SK-N-SH treated with all-trans-retinoic acid at 6 μM for 48 hours (cell line): Measurements from ENCODE around the gene SNX32.

Experiments
- ARNTL ChIP-seq: fragments of 450-650 bp; formaldehyde crosslinking; IDR thresholded peaks from 2 replicates; pipeline ENCODE4 v1.5.0; 2020; ENCODE audit warnings: low read depth, mild to moderate bottlenecking, moderate library complexity, borderline replicate concordance
- OSR1 ChIP-seq: fragments of 250-450 bp; sonication (Bioruptor Pico); IDR thresholded peaks from 2 replicates; pipeline ENCODE4 v1.8.0; 2022; ENCODE audit warnings: moderate library complexity, mild to moderate bottlenecking, inconsistent platforms
- PATZ1 ChIP-seq: fragments of 250-450 bp; sonication (Bioruptor Pico); IDR thresholded peaks from 2 replicates; pipeline ENCODE4 v1.8.0; 2020; ENCODE audit warnings: mild to moderate bottlenecking, moderate library complexity, borderline replicate concordance
- RARB ChIP-seq: fragments of 250-450 bp; sonication (Bioruptor Pico); IDR thresholded peaks from 2 replicates; pipeline ENCODE4 v1.8.0; 2021; ENCODE audit warnings: mild to moderate bottlenecking, moderate library complexity
- ZFP3 ChIP-seq: fragments of 250-450 bp; sonication (Bioruptor Pico); IDR thresholded peaks from 2 replicates; pipeline ENCODE4 v1.5.0; 2020; ENCODE audit warnings: mild to moderate bottlenecking, moderate library complexity
- ZNF70 ChIP-seq: fragments of 450-650 bp; formaldehyde crosslinking; IDR thresholded peaks from 2 replicates; pipeline ENCODE4 v1.5.0; 2020; ENCODE audit warnings: mild to moderate bottlenecking, moderate library complexity
- ZNF8 ChIP-seq: fragments of 450-650 bp; formaldehyde crosslinking; IDR thresholded peaks from 2 replicates; pipeline ENCODE4 v1.5.0; 2020; ENCODE audit warnings: mild to moderate bottlenecking, moderate library complexity
- TF ChIP-seq, protein P1 (sequence below): fragments of 250-450 bp; sonication (Bioruptor Pico); IDR thresholded peaks from 2 replicates; pipeline ENCODE4 v1.5.1; 2020; ENCODE audit warnings: low read depth, mild to moderate bottlenecking, moderate library complexity

DNA sequence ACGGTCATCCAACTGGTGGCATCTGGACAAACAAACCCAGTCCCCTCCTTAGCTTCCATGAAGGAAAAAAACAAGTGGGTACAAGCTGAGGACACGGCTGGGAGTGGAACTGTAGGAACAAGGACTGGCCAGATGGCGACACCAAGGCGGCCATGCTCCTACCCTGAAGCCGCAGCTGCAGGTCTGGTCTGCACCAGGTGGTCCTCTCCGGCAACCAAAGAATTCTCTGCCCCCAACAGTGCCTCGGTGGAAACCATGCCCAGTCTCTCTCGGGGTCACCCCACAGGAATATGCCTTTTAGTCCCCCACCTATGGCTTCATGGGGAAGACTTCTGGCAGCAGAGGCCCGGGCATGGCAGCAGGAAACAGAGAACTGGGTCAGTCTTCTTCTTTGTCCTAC is 24.3 kb upstream of the SNX32 start:
- TF ChIP-seq PATZ1 (CRISPR knock-in tag) (no peak), ARNTL (no peak), ZFP3 (no peak), RARB (no peak), OSR1 (CRISPR knock-in tag) (no peak), ZNF70 (CRISPR knock-in tag) (no peak), ZNF8 (CRISPR knock-in tag) (no peak)
- TF ChIP-seq, protein P1, sequence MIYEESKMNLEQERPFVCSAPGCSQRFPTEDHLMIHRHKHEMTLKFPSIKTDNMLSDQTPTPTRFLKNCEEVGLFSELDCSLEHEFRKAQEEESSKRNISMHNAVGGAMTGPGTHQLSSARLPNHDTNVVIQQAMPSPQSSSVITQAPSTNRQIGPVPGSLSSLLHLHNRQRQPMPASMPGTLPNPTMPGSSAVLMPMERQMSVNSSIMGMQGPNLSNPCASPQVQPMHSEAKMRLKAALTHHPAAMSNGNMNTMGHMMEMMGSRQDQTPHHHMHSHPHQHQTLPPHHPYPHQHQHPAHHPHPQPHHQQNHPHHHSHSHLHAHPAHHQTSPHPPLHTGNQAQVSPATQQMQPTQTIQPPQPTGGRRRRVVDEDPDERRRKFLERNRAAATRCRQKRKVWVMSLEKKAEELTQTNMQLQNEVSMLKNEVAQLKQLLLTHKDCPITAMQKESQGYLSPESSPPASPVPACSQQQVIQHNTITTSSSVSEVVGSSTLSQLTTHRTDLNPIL, result no peak
